Skeletal muscle tissue (tissue), 5 donors: ENCODE measurements around the gene LCT. TPM values are rescaled to one million over a fixed set of nuclear protein-coding genes. Genes with fewer than 3 reads are reported as not detected.

ENCODE experiments used
- H3K27ac ChIP-seq: one replicate; pipeline ENCODE4 v1.7.0; 2013; ENCODE audit warnings: mild to moderate bottlenecking, low read depth, low read length, inconsistent platforms
- H3K27me3 ChIP-seq, 3 donors: one replicate each; pipeline ENCODE4 v1.7.0; 2013; ENCODE audit warnings: low read length in 3 of 3; ENCODE audit not compliant: control insufficient read depth in 3 of 3, insufficient read depth in 3 of 3
- H3K36me3 ChIP-seq, 3 donors: one replicate each; pipeline ENCODE4 v1.7.0; 2013; ENCODE audit warnings: low read length in 3 of 3; ENCODE audit not compliant: control insufficient read depth in 3 of 3, insufficient read depth in 3 of 3
- H3K4me1 ChIP-seq, 3 donors: one replicate each; pipeline ENCODE4 v1.7.0; 2013; ENCODE audit warnings: low read length in 3 of 3, mild to moderate bottlenecking in 3 of 3; ENCODE audit not compliant: control insufficient read depth in 3 of 3, insufficient read depth in 3 of 3
- H3K4me3 ChIP-seq, 3 donors: one replicate each; pipeline ENCODE4 v1.7.0; 2013; ENCODE audit warnings: low read length in 3 of 3
- H3K9ac ChIP-seq, 3 donors: one replicate each; pipeline ENCODE4 v1.7.0; 2013; ENCODE audit warnings: low read length in 3 of 3, mild to moderate bottlenecking in 3 of 3, moderate library complexity in 2 of 3, low read depth in 1 of 3
- H3K9me3 ChIP-seq, 3 donors: one replicate each; pipeline ENCODE4 v1.7.0; 2013; ENCODE audit warnings: low read length in 3 of 3; ENCODE audit not compliant: control insufficient read depth in 3 of 3
- small RNA-seq: library from RNA; depleted of rRNA; stranded (forward); fragments of <200 nt; gene quantifications from one replicate; pipeline ENCODE3, GENCODE V24; 2014
- total RNA-seq: library from RNA; depleted of rRNA; stranded (reverse); fragments of >200 nt; gene quantifications from one replicate; pipeline ENCODE4 v1.2.3, GENCODE V29; 2014
- donor health status: Osteomylitis.

Gene LCT
- total RNA-seq, 1 donor from 2014 or later: not detected

DNA sequence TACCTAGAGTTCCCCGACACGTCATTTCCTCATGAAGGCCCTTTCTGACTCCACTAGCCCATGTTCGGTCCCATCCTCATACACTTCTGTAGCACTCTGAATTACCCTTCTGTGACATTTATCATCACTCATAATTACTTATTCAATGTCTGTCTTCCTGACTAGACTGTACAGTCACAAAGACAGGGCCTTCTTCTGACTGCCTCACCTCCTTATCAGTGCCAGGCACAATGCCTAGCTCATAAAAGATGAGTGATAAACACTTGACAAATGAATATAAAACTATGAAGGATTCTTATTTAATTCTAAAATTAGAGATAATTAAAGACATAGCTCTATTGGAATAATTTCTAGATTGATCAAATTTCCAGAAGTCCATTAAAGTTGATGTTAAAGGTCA lies 96.8 kb downstream of the LCT start:
- Histone ChIP-seq H3K4me3 (no peak overlapping the region), H3K4me1 (peaks cover 6 to 17% (median 14%) of the 10 kb centered on the region in 3 donors), H3K9ac (no peak overlapping the region), H3K27me3 (no peaks in the 10 kb centered on the region), H3K27ac (no peak overlapping the region), H3K36me3 (no peaks in the 10 kb centered on the region), H3K9me3 (no peaks in the 10 kb centered on the region)

Small RNAs within 50 kb of the gene (small RNA-seq; reads per million reads assigned to genes)
- gene RF00019: not detected

Other genes starting within 250 kb of the LCT start
- 41.8 TPM for gene UBXN4, start 95.3 kb downstream of the LCT start, total RNA-seq
- 11.0 TPM for gene MCM6, start 39.3 kb upstream of the LCT start, total RNA-seq
- 85.6 TPM for gene DARS1, start 148.4 kb upstream of the LCT start, total RNA-seq